CD14-positive monocyte (primary cell): ENCODE data around the gene CCL15. TPM values are rescaled to one million over a fixed set of nuclear protein-coding genes. Genes with fewer than 3 reads are reported as not detected.

Source experiments
- DNase-seq, 3 donors: peaks; one replicate each; pipeline ENCODE4 v3.0.0-alpha.2; 2011 to 2022
- H2AFZ ChIP-seq: 2 replicates; pipeline ENCODE4 v1.6.0; 2012; ENCODE audit warnings: mild to moderate bottlenecking, low read depth, low read length, inconsistent platforms; ENCODE audit not compliant: insufficient read depth, poor library complexity, severe bottlenecking
- H3K27ac ChIP-seq, 2 donors: 1 replicate in 1 of 2; 2 replicates in 1 of 2; pipeline ENCODE4 v1.5.1; 2012 to 2013; ENCODE audit warnings: low read length in 2 of 2, control low read depth in 1 of 2, inconsistent platforms in 1 of 2, low read depth in 1 of 2, mild to moderate bottlenecking in 1 of 2
- H3K27me3 ChIP-seq, 2 donors: one replicate each; pipeline versions ENCODE4 v1.6.0 to v1.6.1; 2011 to 2013; ENCODE audit warnings: low read length in 2 of 2; ENCODE audit not compliant: control insufficient read depth in 2 of 2, insufficient read depth in 2 of 2
- H3K36me3 ChIP-seq, 2 donors: replicated peaks in 1 of 2; 1 replicate in 1 of 2; 2 replicates in 1 of 2; pipeline versions ENCODE4 v1.5.1 to v1.6.1; 2012 to 2013; ENCODE audit warnings: low read length in 2 of 2, control low read depth in 1 of 2, inconsistent platforms in 1 of 2, mild to moderate bottlenecking in 1 of 2; ENCODE audit not compliant: insufficient read depth in 2 of 2, control insufficient read depth in 1 of 2
- H3K4me1 ChIP-seq, 2 donors: 1 replicate in 1 of 2; 2 replicates in 1 of 2; pipeline versions ENCODE4 v1.5.1 to v1.6.1; 2012 to 2013; ENCODE audit warnings: low read length in 2 of 2, control low read depth in 1 of 2, inconsistent platforms in 1 of 2, mild to moderate bottlenecking in 1 of 2, moderate library complexity in 1 of 2; ENCODE audit not compliant: insufficient read depth in 2 of 2, control insufficient read depth in 1 of 2
- H3K4me2 ChIP-seq: replicated peaks from 2 replicates; pipeline ENCODE3; 2012; ENCODE audit warnings: low read length, moderate library complexity, mild to moderate bottlenecking; ENCODE audit not compliant: poor library complexity, severe bottlenecking; ENCODE audit errors: extremely low read depth
- H3K4me3 ChIP-seq, 3 experiments: fragments of 200-600 bp in 1 of 3; sonication (generic) in 1 of 3; replicated peaks in 1 of 3; 1 replicate in 2 of 3; 2 replicates in 1 of 3; pipeline ENCODE4 v1.5.1; 2011 to 2013; ENCODE audit warnings: low read length in 3 of 3, mild to moderate bottlenecking in 3 of 3, control low read depth in 2 of 3, low read depth in 2 of 3, inconsistent platforms in 1 of 3, moderate library complexity in 1 of 3
- H3K79me2 ChIP-seq: 2 replicates; pipeline ENCODE4 v1.6.0; 2012; ENCODE audit warnings: mild to moderate bottlenecking, control low read depth, inconsistent platforms, low read length, moderate library complexity; ENCODE audit not compliant: insufficient read depth
- H3K9ac ChIP-seq: 2 replicates; pipeline ENCODE4 v1.6.0; 2017; ENCODE audit warnings: low read length, mild to moderate bottlenecking; ENCODE audit not compliant: insufficient read depth, poor library complexity, severe bottlenecking
- H3K9me3 ChIP-seq, 2 donors: replicated peaks in 1 of 2; 1 replicate in 1 of 2; 2 replicates in 1 of 2; pipeline versions ENCODE4 v1.5.1 to v1.6.1; 2012 to 2013; ENCODE audit warnings: low read length in 2 of 2, control low read depth in 1 of 2; ENCODE audit not compliant: control insufficient read depth in 1 of 2, insufficient read depth in 1 of 2
- H4K20me1 ChIP-seq: 2 replicates; pipeline ENCODE4 v1.6.0; 2012; ENCODE audit warnings: mild to moderate bottlenecking, low read length, control low read depth, moderate library complexity; ENCODE audit not compliant: insufficient read depth
- H3K27ac Mint-ChIP-seq, 7 donors: one replicate each; pipeline ENCODE4 v1.8.0; 2020; ENCODE audit warnings: mild to moderate bottlenecking in 7 of 7, mixed read lengths in 7 of 7, moderate library complexity in 6 of 7, inconsistent platforms in 2 of 7
- H3K27me3 Mint-ChIP-seq, 3 donors: one replicate each; pipeline ENCODE4 v1.8.0; 2021 to 2022; ENCODE audit warnings: low read depth in 3 of 3, mild to moderate bottlenecking in 3 of 3, mixed read lengths in 3 of 3, moderate library complexity in 3 of 3, inconsistent platforms in 1 of 3
- H3K36me3 Mint-ChIP-seq, 2 donors: one replicate each; pipeline ENCODE4 v1.8.0; 2020; ENCODE audit warnings: mixed read lengths in 2 of 2, inconsistent platforms in 1 of 2, mild to moderate bottlenecking in 1 of 2
- H3K4me1 Mint-ChIP-seq: one replicate; pipeline ENCODE4 v1.8.0; 2020; ENCODE audit warnings: mild to moderate bottlenecking, mixed read lengths
- H3K4me3 Mint-ChIP-seq, 2 donors: one replicate each; pipeline ENCODE4 v1.8.0; 2020; ENCODE audit warnings: mild to moderate bottlenecking in 2 of 2, mixed read lengths in 2 of 2, moderate library complexity in 1 of 2
- H3K9me3 Mint-ChIP-seq, 7 donors: one replicate each; pipeline ENCODE4 v1.8.0; 2020 to 2022; ENCODE audit warnings: mixed read lengths in 7 of 7, mild to moderate bottlenecking in 6 of 7, moderate library complexity in 6 of 7, inconsistent platforms in 2 of 7
- WGBS: methylation state at CpG from one replicate; pipeline ENCODE4 v1.1.5; 2013; ENCODE audit warnings: missing lambda C conversion rate; ENCODE audit not compliant: insufficient coverage; 5-methylcytosine and 5-hydroxymethylcytosine counted together
- intact Hi-C, 2 donors: fragments of 100-400 bp; cut with micrococcal nuclease; formaldehyde crosslinking; loops; one replicate each; pipeline versions ENCODE4 v1.15.0 to v1.15.1; 2023
- polyA plus RNA-seq, 3 donors: library from polyadenylated mRNA; depleted of rRNA in 1 of 3; unstranded in 2 of 3; stranded (reverse) in 1 of 3; fragments of 300-500 nt in 2 of 3; fragments of >200 nt in 1 of 3; fragmentation: Illumina TruSeq in 2 of 3; gene quantifications; 1 replicate in 2 of 3; 2 replicates in 1 of 3; pipeline ENCODE4 v1.2.3, GENCODE V29; 2012 to 2021
- TF ChIP-seq, protein P1 (sequence below): fragments of 200-600 bp; IDR thresholded peaks from one replicate; pipeline ENCODE4 v1.8.0; 2022; ENCODE audit warnings: antibody characterized with exemption, mild to moderate bottlenecking

Gene CCL15
- polyA plus RNA-seq, 3 donors, result not detected

DNA sequence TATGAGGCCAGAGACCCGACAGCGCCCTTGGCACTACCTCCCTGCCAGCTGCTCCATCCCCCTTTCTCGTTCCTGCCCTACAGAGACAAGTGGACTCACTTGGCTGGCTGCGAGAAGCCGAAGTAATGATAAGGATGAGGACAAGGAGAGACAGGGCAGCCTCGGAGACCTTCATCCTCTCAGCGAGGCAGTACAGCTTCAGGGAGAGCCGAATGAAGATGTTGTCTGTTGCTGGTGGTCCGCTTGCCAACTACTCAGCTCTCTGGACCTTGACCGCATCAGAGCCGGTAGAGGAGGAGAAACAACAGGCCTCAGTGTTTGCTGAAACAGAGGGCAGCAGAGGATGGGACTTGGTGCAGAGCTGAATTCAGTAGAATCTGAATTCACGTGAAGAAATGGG is 20.1 kb downstream of the CCL15 start, which contains the start of gene CCL16:
TSS of gene CCL16 (minus strand) at position 252 of the 400 bp plus-strand sequence. CDS start at position 175, 77 bp downstream.
- DNase-seq, result no peak
- Histone ChIP-seq H3K4me1 (no peaks in the 10 kb centered on the region), H3K4me2 (no peak within 1 kb of the TSS), H3K9me3 (no peaks in the 10 kb centered on the region), H3K9ac (no peak within 1 kb of the TSS), H3K79me2 (no peaks in the 10 kb centered on the region), H4K20me1 (no peaks in the 10 kb centered on the region), H3K27ac (no peak within 1 kb of the TSS), H3K4me3 (no peak within 1 kb of the TSS), H3K36me3 (no peaks in the 10 kb centered on the region), H3K27me3 (no peaks in the 10 kb centered on the region), H2AFZ (no peak within 1 kb of the TSS)
- no peak within 1 kb of the TSS for H3K4me3 Mint-ChIP-seq
- peaks cover 0 to 3% (median 0%) of the 10 kb centered on the region in 3 donors for H3K27me3 Mint-ChIP-seq
- no peaks in the 10 kb centered on the region for H3K4me1 Mint-ChIP-seq
- H3K36me3 Mint-ChIP-seq, result no peaks in the 10 kb centered on the region
- intact Hi-C loops, result loop anchor here in 1 of 2 donors (10.0 kb wide), 1 partner anchor 84 kb away; the partner anchor contains the start of gene CCL18
- H3K9me3 Mint-ChIP-seq, result no peaks in the 10 kb centered on the region
- H3K27ac Mint-ChIP-seq, result peak within 1 kb of the TSS in 2 of 7 donors; percentile 2 to 35
- 96% methylated on average over 9 of the region's 12 CpGs for WGBS
- TF ChIP-seq, protein P1, sequence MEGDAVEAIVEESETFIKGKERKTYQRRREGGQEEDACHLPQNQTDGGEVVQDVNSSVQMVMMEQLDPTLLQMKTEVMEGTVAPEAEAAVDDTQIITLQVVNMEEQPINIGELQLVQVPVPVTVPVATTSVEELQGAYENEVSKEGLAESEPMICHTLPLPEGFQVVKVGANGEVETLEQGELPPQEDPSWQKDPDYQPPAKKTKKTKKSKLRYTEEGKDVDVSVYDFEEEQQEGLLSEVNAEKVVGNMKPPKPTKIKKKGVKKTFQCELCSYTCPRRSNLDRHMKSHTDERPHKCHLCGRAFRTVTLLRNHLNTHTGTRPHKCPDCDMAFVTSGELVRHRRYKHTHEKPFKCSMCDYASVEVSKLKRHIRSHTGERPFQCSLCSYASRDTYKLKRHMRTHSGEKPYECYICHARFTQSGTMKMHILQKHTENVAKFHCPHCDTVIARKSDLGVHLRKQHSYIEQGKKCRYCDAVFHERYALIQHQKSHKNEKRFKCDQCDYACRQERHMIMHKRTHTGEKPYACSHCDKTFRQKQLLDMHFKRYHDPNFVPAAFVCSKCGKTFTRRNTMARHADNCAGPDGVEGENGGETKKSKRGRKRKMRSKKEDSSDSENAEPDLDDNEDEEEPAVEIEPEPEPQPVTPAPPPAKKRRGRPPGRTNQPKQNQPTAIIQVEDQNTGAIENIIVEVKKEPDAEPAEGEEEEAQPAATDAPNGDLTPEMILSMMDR, result no peak

DNA sequence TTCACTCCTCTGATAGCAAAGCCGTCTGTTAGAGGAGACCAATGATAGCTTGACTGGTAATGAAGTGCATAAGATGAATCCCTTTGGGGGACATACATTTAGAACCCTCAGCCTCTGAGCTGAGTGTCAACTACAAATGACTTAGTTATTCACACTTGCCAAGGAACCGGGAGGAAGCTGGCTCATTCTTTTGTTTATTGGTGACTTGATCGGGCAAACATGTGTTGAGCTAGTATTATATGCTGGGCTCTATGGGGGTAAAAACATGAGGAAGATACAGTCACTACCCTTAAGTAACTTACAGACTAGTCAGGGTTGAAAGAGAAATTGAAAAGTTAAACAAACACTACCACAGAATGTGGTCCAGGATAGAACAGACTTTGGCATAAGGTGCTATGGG is 23.0 kb downstream of the CCL15 start:
- Histone ChIP-seq H3K36me3 (no peaks in the 10 kb centered on the region), H3K4me1 (no peaks in the 10 kb centered on the region), H2AFZ (no peak overlapping the region), H4K20me1 (no peaks in the 10 kb centered on the region), H3K9ac (no peak overlapping the region), H3K27me3 (no peaks in the 10 kb centered on the region), H3K9me3 (no peaks in the 10 kb centered on the region), H3K79me2 (no peaks in the 10 kb centered on the region), H3K27ac (no peak overlapping the region), H3K4me3 (no peak overlapping the region), H3K4me2 (no peak overlapping the region)
- WGBS, result no CpG with 5 or more reads among the region's 3 CpGs
- intact Hi-C loops, result loop anchor here (5.0 to 10.0 kb wide), 2 partner anchors 94 to 506 kb away; partner anchors contain the start of gene ZNHIT3 (in 1 of the 2)
- Mint-ChIP-seq H3K4me1 (no peaks in the 10 kb centered on the region), H3K27me3 (peaks cover 0 to 2% (median 2%) of the 10 kb centered on the region in 3 donors), H3K4me3 (no peak overlapping the region), H3K36me3 (no peaks in the 10 kb centered on the region), H3K27ac (no peak overlapping the region), H3K9me3 (no peaks in the 10 kb centered on the region)
- DNase-seq, result no peak
- TF ChIP-seq, protein P1, result no peak
